Tibial nerve (tissue), 3 donors: ENCODE measurements around the gene DGKE.

Source experiments
- POLR2A ChIP-seq, 2 donors: fragments of 450-650 bp; IDR thresholded peaks; one replicate each; pipeline ENCODE4 v1.6.1; 2017; ENCODE audit warnings: antibody characterized with exemption in 2 of 2, mild to moderate bottlenecking in 2 of 2, moderate library complexity in 2 of 2
- TF ChIP-seq, protein P1 (sequence below), 5 experiments: fragments of 200-600 bp in 3 of 5; fragments of 450-650 bp in 2 of 5; sonication (generic) in 3 of 5; IDR thresholded peaks; one replicate each; pipeline ENCODE4 v1.5.1; 2016 to 2019; ENCODE audit warnings: antibody characterized with exemption in 5 of 5, mild to moderate bottlenecking in 3 of 5, moderate library complexity in 2 of 5

DNA sequence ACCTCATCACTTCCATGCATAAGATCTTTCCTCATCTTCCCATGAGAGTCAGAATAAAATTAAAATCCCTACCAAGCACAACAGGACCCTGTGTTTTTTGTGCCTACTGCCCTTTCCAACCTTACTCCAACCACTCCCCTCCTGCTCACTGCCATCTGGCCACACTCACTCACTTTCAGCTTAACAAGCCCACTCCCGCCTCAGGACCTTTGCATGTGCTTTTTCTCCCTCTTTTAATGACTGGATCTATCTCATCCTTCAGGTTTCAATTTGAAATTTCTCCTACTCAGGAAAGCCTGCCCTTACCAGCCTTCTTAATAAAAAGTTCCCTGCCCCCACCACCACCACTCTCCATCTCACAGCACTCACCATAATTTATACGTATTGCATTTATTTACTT is 14.9 kb upstream of the DGKE start:
- no peak for TF ChIP-seq POLR2A (IDR thresholded peaks at IDR 0.05)
- TF ChIP-seq, protein P1, sequence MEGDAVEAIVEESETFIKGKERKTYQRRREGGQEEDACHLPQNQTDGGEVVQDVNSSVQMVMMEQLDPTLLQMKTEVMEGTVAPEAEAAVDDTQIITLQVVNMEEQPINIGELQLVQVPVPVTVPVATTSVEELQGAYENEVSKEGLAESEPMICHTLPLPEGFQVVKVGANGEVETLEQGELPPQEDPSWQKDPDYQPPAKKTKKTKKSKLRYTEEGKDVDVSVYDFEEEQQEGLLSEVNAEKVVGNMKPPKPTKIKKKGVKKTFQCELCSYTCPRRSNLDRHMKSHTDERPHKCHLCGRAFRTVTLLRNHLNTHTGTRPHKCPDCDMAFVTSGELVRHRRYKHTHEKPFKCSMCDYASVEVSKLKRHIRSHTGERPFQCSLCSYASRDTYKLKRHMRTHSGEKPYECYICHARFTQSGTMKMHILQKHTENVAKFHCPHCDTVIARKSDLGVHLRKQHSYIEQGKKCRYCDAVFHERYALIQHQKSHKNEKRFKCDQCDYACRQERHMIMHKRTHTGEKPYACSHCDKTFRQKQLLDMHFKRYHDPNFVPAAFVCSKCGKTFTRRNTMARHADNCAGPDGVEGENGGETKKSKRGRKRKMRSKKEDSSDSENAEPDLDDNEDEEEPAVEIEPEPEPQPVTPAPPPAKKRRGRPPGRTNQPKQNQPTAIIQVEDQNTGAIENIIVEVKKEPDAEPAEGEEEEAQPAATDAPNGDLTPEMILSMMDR (IDR thresholded peaks at IDR 0.05) = no peak
